Breast epithelium (tissue), 3 donors: Measurements from ENCODE around the gene FAAP20.

Experiments
- POLR2AphosphoS5 ChIP-seq, 3 donors: sonication (generic); formaldehyde crosslinking; IDR thresholded peaks; one replicate each; pipeline ENCODE4 v1.6.1; 2017; ENCODE audit warnings: antibody characterized with exemption in 3 of 3
- TF ChIP-seq, protein P1 (sequence below), 3 donors: fragments of 450-650 bp; IDR thresholded peaks; one replicate each; pipeline ENCODE4 v1.5.1; 2016 to 2017; ENCODE audit warnings: antibody characterized with exemption in 3 of 3, mild to moderate bottlenecking in 3 of 3, moderate library complexity in 3 of 3

DNA sequence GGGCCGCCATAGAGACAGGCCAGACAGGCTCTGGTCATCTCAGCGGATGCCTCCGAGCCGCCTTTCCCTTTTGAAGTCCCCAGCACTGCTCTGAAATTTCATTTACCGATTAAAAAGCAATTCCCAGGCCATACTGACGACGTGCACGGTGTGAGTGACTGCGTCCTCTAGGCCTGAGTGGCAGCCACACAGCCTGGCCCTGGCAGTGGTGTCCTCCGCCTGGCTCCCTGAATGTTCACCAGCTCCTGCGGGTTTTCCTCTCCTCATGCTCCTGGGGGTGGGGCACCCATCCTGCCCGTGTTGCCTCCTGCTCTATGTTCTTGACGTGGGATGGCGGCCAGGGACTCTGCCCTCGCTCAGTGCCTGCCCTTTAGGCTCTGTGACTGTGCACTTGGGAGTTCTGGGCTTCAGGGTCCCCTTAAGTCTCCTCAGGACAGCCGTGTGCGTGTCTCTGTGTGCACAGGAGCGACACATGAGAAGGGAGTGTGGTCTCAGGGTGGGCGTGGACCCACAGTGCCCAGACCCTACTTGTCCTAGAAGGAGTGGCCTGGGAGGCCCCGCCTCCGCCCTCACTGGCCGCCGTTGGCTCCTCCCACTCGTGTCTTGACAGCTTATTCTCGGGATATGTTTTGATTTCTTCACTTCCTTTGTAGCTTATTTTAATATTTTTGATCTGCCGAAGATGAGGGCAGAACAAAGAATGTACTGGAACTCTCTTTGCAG lies 37.1 kb upstream of the FAAP20 start:
- TF ChIP-seq, protein P1, sequence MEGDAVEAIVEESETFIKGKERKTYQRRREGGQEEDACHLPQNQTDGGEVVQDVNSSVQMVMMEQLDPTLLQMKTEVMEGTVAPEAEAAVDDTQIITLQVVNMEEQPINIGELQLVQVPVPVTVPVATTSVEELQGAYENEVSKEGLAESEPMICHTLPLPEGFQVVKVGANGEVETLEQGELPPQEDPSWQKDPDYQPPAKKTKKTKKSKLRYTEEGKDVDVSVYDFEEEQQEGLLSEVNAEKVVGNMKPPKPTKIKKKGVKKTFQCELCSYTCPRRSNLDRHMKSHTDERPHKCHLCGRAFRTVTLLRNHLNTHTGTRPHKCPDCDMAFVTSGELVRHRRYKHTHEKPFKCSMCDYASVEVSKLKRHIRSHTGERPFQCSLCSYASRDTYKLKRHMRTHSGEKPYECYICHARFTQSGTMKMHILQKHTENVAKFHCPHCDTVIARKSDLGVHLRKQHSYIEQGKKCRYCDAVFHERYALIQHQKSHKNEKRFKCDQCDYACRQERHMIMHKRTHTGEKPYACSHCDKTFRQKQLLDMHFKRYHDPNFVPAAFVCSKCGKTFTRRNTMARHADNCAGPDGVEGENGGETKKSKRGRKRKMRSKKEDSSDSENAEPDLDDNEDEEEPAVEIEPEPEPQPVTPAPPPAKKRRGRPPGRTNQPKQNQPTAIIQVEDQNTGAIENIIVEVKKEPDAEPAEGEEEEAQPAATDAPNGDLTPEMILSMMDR (IDR thresholded peaks at IDR 0.05) = no peak
- no peak for TF ChIP-seq POLR2AphosphoS5 (IDR thresholded peaks at IDR 0.05)
